ENCODE results near the gene PHLDA1. TPM values are rescaled to one million over a fixed set of nuclear protein-coding genes. Genes with fewer than 3 reads are reported as not detected.

Gene PHLDA1
- total RNA-seq, 1 experiment from 2014 or later: 159 TPM

DNA sequence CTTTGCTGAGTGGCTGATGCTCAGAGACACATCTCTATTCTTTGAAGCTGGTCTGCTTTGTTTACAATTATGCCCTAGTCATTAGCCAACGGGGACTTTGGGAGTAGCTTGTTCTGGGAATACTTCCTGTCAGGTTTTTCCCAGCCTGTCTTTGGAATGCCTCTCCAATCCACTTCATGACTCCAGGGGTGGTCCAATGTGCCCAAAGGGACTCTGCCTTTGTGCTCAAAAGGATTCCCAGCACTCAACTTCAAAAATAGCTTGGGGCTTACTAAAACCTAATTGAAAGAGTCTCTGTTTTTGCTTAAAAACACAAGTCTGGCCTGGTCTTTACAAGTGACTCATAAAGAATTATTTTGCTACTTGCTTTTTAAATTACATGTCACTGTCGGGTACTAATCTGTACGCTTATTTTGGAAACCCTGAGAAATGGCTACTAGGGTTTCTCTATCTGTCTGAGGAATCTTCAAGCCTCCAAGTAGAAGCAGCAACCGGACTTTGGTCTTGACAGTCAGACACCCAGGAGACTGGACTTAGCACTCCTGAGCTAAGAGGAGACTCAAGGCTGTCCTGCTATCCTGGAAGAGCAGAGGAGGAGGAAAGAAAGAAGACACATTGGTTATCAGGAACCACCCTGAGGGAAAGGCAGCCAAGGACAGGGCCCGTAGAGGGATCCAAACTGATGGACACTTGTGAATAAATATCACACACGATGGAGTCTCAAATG is 20.7 kb downstream of the PHLDA1 start:
- ATAC-seq (no peak), DNase-seq (ENCODE audit: low read depth, low spot score) (no peak)
- intact Hi-C loops (cut with micrococcal nuclease; ENCODE audit: unreplicated experiment): no loop called here
- H3K36me3 ChIP-seq (ENCODE audit: control insufficient read depth, insufficient read depth, low read length): no peaks in the 10 kb centered on the region
- no peak overlapping the region for H3K4me3 ChIP-seq (ENCODE audit: low read depth in 2 of 2, low read length in 2 of 2)
- no peaks in the 10 kb centered on the region for H3K4me1 ChIP-seq (ENCODE audit: control insufficient read depth, insufficient read depth, low read length)
- H3K27me3 ChIP-seq (ENCODE audit: control insufficient read depth, insufficient read depth, low read length): no peaks in the 10 kb centered on the region
- H3K27ac ChIP-seq (ENCODE audit: low read length): peak overlapping the region; percentile 81
- in situ Hi-C loops (cut with HindIII; ENCODE audit: low pct_unique_long_range_greater_than_20kb, low sequenced_read_pairs): no loop called here
- TF ChIP-seq POLR2AphosphoS5 (IDR thresholded peaks at IDR 0.05; ENCODE audit: low read depth, low read length): no peak
- TF ChIP-seq, protein P1, sequence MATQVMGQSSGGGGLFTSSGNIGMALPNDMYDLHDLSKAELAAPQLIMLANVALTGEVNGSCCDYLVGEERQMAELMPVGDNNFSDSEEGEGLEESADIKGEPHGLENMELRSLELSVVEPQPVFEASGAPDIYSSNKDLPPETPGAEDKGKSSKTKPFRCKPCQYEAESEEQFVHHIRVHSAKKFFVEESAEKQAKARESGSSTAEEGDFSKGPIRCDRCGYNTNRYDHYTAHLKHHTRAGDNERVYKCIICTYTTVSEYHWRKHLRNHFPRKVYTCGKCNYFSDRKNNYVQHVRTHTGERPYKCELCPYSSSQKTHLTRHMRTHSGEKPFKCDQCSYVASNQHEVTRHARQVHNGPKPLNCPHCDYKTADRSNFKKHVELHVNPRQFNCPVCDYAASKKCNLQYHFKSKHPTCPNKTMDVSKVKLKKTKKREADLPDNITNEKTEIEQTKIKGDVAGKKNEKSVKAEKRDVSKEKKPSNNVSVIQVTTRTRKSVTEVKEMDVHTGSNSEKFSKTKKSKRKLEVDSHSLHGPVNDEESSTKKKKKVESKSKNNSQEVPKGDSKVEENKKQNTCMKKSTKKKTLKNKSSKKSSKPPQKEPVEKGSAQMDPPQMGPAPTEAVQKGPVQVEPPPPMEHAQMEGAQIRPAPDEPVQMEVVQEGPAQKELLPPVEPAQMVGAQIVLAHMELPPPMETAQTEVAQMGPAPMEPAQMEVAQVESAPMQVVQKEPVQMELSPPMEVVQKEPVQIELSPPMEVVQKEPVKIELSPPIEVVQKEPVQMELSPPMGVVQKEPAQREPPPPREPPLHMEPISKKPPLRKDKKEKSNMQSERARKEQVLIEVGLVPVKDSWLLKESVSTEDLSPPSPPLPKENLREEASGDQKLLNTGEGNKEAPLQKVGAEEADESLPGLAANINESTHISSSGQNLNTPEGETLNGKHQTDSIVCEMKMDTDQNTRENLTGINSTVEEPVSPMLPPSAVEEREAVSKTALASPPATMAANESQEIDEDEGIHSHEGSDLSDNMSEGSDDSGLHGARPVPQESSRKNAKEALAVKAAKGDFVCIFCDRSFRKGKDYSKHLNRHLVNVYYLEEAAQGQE (IDR thresholded peaks at IDR 0.05; ENCODE audit: insufficient read depth in 1 of 2, low read depth in 2 of 2, low read length in 1 of 2): no peak
- no peak for TF ChIP-seq TCF7L2 (IDR thresholded peaks at IDR 0.05; ENCODE audit: low read depth, low read length)
- TF ChIP-seq CTCF (IDR thresholded peaks at IDR 0.05): no peak
- TF ChIP-seq SIN3A (IDR thresholded peaks at IDR 0.05; ENCODE audit: borderline replicate concordance, insufficient read depth, low read depth, low read length): no peak
- CTCF ChIA-PET: no interaction called here
- no peaks in the 10 kb centered on the region; the same call in 1 of the 2 replicates for H3K9me3 ChIP-seq (ENCODE audit: control insufficient read depth, insufficient read depth, low read depth, low read length)
- BruUV-seq (replicated peaks): no TSS peak
- POLR2A ChIA-PET: no interaction called here

DNA sequence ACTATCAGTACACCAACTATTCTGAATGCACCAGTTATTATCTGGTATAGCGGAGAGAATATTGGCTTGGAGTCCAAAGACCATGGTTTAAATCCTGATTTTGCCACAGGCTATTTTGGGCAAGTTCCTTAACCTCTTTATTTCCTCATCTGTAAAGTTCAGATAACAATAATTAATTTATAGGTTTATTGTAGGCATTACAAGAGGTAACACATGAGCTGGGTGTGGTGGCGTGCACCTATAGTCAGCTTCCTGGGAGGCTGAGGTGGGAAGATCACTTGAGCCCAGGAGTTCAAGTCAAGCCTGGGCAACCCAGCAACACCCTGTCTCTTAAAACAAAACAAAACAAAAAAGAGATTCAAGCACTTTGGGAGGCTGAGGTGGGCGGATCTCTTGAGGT is 23.1 kb downstream of the PHLDA1 start:
- H3K27me3 ChIP-seq (ENCODE audit: control insufficient read depth, insufficient read depth, low read length): no peaks in the 10 kb centered on the region
- no TSS peak for BruUV-seq (replicated peaks)
- intact Hi-C loops (cut with micrococcal nuclease; ENCODE audit: unreplicated experiment): no loop called here
- no peak overlapping the region for H3K4me3 ChIP-seq (ENCODE audit: low read depth in 2 of 2, low read length in 2 of 2)
- CTCF ChIA-PET: no interaction called here
- POLR2A ChIA-PET: interaction anchor here (0.6 kb wide), 1 partner anchor 36 kb away, joined by 3 read pairs; no protein-coding TSS in a partner anchor
- H3K4me1 ChIP-seq (ENCODE audit: control insufficient read depth, insufficient read depth, low read length): no peaks in the 10 kb centered on the region
- H3K9me3 ChIP-seq (ENCODE audit: control insufficient read depth, insufficient read depth, low read depth, low read length): peaks cover 5% of the 10 kb centered on the region; the same call in 1 of the 2 replicates
- no peak for ATAC-seq
- in situ Hi-C loops (cut with HindIII; ENCODE audit: low pct_unique_long_range_greater_than_20kb, low sequenced_read_pairs): no loop called here
- TF ChIP-seq POLR2AphosphoS5 (IDR thresholded peaks at IDR 0.05; ENCODE audit: low read depth, low read length) (no peak), TCF7L2 (IDR thresholded peaks at IDR 0.05; ENCODE audit: low read depth, low read length) (no peak), SIN3A (IDR thresholded peaks at IDR 0.05; ENCODE audit: borderline replicate concordance, insufficient read depth, low read depth, low read length) (no peak), CTCF (IDR thresholded peaks at IDR 0.05) (no peak)
- TF ChIP-seq, protein P1 (IDR thresholded peaks at IDR 0.05; ENCODE audit: insufficient read depth in 1 of 2, low read depth in 2 of 2, low read length in 1 of 2): no peak
- H3K27ac ChIP-seq (ENCODE audit: low read length): peak overlapping the region; percentile 60; the same call in 1 of the 2 replicates
- no peaks in the 10 kb centered on the region for H3K36me3 ChIP-seq (ENCODE audit: control insufficient read depth, insufficient read depth, low read length)
- no peak for DNase-seq (ENCODE audit: low read depth, low spot score)

Data from Panc1 (cell line).